GM19452 (cell line): Measurements from ENCODE around the gene MTMR12.
"Not testable (repeated sequence)": the region's sequence is repeated elsewhere in the genome, so short reads cannot be mapped to it uniquely, and the experiment has no call there.

ENCODE experiments used
- ATAC-seq: cut with Tn5 transposase; IDR thresholded peaks from one replicate; pipeline ENCODE4 v1.9.1; 2021; ENCODE audit not compliant: unreplicated experiment

MTMR12 gene

GRCh38 chr5:32301891-32302290 lies 10.8 kb downstream of the MTMR12 start:
- no peak for ATAC-seq

DNA sequence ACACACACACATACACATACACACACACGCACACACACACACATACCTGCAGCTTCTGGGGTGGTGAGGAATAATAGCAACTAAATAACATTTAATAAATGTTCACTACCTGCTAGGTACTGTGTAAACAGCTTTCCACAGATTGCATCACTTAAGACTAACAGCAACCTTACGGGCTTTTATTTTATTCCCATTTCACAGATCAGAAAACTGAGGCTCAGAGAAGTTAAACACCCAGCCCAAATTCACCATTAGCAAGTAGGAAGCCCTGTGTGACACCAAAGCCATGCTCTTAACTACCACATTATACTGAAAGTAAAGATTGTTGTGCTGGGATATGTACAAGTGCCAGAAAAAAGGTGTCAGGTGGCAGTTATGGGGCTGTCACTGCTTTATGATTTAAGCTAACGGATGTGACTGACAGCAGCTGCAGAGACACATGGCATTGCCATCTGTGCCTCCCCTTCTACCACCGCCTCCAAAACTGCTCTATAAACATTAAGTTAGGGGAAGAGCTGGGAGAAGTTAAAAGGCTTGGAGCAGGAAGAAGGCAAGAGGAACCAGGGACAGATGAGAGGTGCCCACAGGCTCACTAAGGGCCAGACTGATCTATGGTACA lies 13.6 kb downstream of the MTMR12 start:
- no peak for ATAC-seq

GRCh38 chr5:32298059-32298415 lies 14.7 kb downstream of the MTMR12 start:
- peak; percentile 65 for ATAC-seq

DNA sequence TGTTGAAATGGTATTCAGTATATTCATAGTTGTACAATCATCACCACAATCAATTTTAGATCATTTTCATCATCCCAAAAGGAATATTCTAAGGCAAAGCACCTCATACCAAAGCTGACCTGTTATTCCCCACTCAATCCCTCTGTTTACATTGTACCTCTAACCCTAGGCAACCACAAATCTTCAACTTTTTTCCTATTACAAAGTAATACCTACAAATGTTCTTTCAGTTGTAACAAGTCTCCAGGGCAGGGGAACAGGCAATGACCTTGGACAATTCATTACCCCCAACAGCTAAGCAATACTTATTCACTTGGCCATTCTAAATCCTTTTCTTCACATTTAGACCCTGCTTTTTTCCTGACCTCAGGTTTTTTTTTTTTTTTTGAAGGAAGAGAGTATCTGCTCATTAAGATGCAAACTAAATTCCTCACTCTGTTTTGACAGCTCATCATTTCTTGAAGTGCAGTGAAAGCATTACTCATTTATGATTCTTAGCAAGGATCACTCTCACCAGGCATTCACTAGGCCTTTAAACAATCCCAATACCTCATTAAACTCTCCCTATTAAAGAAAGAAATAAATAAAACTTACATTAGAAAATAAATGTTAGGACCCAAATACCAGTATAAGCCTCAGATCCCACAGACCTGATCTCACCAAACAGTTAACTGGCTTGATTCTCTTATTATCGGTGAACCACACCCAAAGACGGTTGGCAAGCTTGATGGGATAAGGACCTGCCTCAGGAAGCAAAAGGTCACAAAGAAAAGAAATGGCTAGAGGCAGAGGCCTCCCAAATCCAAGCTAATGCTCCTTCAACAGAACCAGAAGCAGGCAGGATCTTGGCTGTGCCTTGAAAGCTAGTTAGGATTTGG lies 15.3 kb downstream of the MTMR12 start:
- ATAC-seq: no peak

DNA sequence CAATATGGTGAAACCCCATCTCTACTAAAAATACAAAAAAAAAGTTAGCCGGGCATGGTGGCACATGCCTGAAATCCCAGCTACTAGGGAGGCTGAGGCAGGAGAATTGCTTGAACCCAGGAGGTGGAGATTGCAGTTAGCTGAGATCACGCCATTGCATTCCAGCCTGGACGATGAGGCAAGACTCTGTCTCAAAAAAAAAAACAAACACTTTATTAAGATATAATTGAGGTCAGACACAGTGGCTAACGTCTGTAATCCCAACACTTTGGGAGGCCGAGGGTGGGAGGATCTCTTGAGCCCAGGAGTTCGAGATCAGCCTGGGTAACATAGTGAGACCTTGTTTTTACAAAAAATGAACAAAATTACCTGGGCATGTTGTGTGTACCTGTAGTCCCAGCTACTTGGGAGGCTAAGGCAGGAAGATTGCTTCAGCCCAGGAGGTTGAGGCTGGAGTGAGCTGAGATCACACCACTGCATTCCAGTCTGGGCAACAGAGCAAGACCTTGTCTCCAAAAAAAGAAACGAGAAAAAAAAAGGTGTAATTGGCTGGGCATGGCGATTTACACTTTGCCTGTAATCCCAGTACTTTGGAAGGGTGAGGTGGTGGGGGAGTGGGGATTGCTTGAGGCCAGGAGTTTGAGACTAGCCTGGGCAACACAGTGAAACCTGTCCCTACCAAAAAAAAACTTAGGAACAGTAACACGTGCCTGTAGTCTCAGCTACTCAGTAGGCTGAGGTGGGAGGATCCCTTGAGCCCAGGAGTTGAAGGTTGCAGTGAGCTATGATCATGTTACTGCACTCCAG lies 16.6 kb downstream of the MTMR12 start:
- not testable (repeated sequence) for ATAC-seq

- no peak for ATAC-seq
These were observed 21.1 kb downstream of the MTMR12 start for GRCh38 chr5:32291591-32291990.

GRCh38 chr5:32290922-32291321 lies 21.8 kb downstream of the MTMR12 start:
- ATAC-seq: peak; percentile 71

- ATAC-seq: not testable (repeated sequence)
These were observed 22.2 kb downstream of the MTMR12 start for GRCh38 chr5:32290501-32290900.

- ATAC-seq: not testable (repeated sequence)
These were observed 22.8 kb downstream of the MTMR12 start for GRCh38 chr5:32289986-32290385.

DNA sequence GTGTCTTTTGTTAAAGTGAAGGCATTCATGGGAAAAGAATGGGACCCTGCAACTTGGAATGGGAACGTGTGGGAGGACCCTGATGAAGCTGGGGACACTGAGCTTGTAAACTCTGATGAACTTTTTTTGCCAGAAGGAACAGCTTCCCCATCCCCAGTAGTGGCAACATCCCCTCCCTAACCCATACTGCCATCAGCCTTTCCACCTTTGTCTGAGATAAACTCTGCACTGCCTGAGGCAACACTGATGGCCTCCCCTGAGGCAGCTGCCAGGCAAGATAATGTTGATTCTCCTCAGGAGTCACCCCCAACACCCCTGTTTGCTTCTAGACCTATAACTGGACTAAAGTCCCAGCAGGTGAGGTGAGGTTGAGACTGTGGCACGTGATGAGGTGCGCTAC lies 24.6 kb downstream of the MTMR12 start:
- ATAC-seq: not testable (repeated sequence)

- ATAC-seq: not testable (repeated sequence)
These were observed 25.2 kb downstream of the MTMR12 start for GRCh38 chr5:32287525-32287924.

DNA sequence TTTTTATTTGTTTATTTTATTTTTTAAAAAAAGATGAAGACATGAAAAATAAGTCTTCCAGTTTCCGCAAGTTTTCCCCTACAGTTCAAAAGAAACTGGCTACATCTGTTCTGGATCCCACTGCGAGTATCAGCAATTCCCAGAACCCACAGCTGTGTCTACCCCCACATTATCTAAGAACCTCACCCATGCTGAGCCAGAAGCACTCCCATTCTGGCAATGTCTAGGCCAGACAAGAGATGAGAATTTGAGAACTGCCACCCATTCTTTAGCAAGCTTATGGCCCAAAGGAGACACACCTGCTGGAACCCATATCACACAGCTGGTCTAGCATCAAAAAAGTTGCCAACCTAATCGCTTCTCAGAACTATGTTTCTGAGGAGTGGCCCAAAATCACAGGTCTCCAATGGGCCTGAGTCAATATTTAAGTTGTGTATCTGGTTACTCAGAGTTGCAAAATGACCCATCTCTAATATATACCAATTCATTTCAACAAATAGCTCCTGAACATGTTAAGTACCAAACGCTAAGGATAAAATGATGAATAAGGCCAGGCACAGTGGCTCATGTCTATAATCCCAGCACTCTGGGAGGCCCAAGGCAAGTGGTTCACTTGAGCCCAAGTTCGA lies 27.1 kb downstream of the MTMR12 start:
- no peak for ATAC-seq

DNA sequence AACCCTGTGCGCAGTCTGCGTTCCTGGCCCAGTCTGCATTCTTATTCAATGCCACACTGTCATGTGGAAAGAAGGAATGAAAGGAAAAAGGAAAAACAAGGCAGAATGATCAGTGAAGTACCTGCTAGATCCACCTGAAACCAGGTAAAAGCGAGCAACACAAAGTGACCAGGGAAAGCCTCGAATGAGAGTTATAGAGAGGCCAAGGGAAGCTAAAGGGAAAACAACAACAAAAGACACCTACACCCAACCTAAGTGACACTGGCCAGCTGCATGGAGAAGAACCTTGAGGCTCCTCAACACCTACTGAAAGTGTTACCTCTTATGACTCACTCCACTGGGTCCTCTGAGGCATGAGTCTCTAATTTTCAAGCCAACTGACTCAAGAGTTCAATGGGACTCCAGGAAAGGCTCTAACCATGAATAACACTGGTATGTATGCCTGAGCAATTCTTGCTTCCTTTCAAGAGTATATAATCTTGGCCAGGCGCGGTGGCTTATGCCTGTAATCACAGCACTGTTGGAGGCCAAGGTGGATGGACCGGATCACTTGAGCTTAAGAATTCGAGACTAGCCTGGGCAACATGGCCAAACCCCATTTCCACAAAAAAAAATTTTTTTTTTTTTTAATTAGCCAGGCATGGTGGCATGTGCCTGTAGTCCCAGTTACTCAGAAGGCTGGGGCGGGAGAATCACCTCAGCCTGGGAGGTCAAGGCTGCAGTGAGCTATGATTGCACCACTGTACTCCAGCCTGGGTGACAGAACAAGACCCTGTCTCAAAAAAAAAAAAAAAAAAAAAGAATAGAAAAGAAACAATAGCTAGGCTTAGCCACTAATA lies 29.0 kb downstream of the MTMR12 start:
- ATAC-seq: peak; percentile 65

DNA sequence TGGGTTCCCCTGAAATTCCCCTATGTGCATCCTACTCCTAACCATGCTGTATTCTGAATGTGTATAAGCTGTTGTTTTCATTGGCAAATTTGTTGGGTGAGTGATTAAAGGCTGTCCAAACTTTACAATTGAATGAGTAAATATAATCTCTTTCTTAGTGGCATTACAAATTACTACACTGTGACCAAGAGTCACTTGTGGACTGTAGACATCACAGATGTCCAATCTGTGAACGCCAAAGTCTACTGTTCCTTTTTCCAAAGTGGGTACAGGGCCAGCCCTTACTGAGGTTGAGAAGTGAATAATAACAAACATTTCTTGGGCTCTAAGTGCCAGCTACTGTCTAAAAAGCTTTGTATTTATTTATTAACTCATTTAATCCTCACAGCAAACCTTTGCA lies 29.7 kb downstream of the MTMR12 start:
- ATAC-seq: no peak

DNA sequence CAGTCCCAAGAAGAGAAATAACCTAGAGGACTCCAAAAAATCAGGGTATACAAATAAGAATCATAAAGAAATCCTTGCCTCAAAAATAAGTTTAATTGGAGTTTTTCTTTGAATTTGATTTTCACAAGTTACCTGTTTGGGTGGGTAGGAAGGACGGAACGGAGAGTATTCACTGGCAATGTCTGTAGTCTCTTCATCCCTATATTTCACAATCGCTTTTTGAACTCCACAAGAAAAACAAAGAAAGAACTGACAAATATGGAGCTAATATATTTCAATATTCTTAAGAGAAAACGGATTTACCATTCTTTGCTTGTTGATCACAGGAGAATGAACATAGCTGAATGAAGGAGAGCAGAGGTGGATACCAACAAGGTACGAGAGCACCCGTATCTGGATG lies 30.1 kb downstream of the MTMR12 start:
- no peak for ATAC-seq

DNA sequence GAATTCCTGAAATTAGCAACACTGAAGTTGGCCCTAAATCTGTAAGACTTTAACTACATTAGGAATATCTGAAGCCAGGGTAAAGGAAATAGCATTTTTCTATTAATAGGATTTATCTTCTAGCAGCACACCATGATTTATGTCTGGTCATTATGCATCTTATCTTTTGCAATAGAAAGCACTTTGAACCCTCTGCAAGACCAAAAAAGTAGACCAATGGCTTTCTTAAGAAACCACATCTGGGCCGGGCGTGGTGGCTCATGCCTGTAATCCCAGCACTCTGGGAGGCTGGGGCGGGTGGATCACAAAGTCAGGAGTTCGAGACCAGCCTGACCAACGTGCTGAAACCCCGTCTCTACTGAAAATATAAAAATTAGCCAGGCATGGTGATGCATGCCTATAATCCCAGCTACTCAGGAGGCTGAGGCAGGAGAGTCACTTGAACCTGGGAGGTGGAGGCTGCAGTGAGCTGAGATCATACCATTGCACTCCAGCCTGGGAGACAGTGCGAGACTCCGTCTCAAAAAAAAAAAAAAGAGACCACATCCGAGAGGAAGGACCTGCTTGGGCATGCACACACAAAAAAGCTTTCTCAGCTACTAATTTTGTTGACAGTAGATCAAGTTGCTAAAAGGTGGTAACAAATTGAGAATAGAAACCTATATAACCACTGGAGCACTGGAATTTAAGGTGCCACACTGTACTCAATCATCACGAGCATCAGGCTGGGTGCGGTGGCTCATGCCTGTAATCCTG lies 31.2 kb downstream of the MTMR12 start:
- not testable (repeated sequence) for ATAC-seq

DNA sequence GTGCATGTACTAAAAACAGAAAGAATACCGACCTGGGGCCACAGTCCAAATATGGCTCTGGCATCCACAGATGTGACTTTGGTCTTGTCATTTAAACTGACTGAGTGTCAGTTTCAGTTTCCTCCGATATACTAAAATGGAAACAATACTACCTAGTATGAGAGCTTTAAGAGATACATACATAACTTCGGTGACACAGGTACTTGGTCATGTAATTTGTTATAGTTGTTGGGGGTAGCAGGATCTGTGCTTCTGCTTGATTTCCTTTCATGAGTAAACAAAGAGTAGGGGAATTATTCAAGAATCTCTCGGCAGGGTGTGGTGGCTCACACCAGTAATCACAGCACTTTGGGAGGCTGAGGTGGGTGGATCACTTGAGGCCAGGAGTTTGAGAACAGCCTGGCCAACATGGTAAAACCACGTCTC lies 32.1 kb downstream of the MTMR12 start:
- ATAC-seq: peak; percentile 85

DNA sequence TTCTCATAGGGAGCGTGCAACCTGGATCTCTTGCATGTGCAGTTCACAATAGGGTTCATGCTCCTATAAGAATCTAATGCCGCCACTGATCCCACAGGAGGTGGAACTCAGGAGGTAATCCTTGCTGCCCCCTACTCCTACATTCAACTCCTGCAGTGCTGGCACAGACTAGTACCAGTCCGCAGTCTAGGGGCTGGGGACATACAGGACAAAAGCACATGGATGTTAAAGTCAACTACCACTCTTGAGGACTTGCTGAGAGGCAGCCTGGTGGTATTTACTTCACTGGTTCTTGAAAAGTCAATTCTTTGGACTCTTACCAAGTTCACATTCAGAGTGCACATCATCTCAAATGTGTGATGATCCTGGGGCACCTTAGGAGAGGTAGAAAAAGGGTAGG lies 33.0 kb downstream of the MTMR12 start:
- ATAC-seq: no peak

GRCh38 chr5:32279223-32279622 lies 33.5 kb downstream of the MTMR12 start:
- ATAC-seq: no peak

DNA sequence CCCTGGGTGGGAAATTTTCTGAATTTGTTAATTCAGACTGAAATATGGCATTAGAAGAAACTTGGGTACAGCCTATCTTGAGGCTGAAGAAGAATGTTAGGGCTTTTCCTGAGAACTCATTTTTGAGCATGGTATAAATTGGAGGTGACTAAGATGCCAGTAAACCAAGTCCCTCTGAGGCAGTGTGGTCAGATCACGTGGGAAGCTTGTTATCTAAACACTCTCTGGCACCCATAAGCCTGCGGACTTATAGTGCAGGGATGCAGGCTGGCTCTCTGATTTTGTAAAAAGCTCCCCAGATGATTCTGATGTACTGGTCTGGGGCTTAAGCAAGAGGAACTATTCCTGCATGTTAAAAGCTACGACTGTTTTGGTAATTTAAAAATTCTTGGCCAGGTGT lies 34.3 kb downstream of the MTMR12 start:
- ATAC-seq: no peak
